Tibial artery (tissue), 4 donors: ENCODE results near the gene ROBO1.

Source experiments
- DNase-seq, 2 donors: peaks; one replicate each; pipeline ENCODE4 v3.0.0-alpha.2; 2019
- H3K27ac ChIP-seq, 2 donors: fragments of 200-600 bp; sonication (generic) in 1 of 2; 1 replicate in 1 of 2; 2 replicates in 1 of 2; pipeline ENCODE4 v1.5.1; 2018 to 2019; ENCODE audit warnings: mild to moderate bottlenecking in 1 of 2
- H3K27me3 ChIP-seq, 2 donors: fragments of 200-600 bp; sonication (generic) in 1 of 2; one replicate each; pipeline versions ENCODE4 v1.5.1 to v1.6.0; 2016 to 2019
- H3K36me3 ChIP-seq, 3 donors: fragments of 200-600 bp; sonication (generic) in 2 of 3; one replicate each; pipeline ENCODE4 v1.5.1; 2016 to 2019; ENCODE audit warnings: mild to moderate bottlenecking in 2 of 3
- H3K4me1 ChIP-seq, 4 donors: fragments of 200-600 bp; sonication (generic) in 2 of 4; 1 replicate in 3 of 4; 2 replicates in 1 of 4; pipeline ENCODE4 v1.5.1; 2016 to 2019
- H3K4me3 ChIP-seq, 2 donors: fragments of 200-600 bp; sonication (generic) in 1 of 2; 1 replicate in 1 of 2; 2 replicates in 1 of 2; pipeline ENCODE4 v1.5.1; 2018 to 2019; ENCODE audit warnings: mild to moderate bottlenecking in 2 of 2
- H3K9me3 ChIP-seq, 3 donors: fragments of 200-600 bp; sonication (generic) in 1 of 3; one replicate each; pipeline ENCODE4 v1.5.1; 2016 to 2019
- intact Hi-C: fragments of 100-400 bp; cut with DNase I; formaldehyde crosslinking; loops from one replicate; pipeline ENCODE4 v1.15.0; 2023; ENCODE audit warnings: low total_unique reads
- TF ChIP-seq, protein P1 (sequence below), 2 experiments: fragments of 200-600 bp in 1 of 2; fragments of 450-650 bp in 1 of 2; IDR thresholded peaks; one replicate each; pipeline ENCODE4 v1.5.1; 2017 to 2019; ENCODE audit warnings: antibody characterized with exemption in 2 of 2, mild to moderate bottlenecking in 1 of 2, moderate library complexity in 1 of 2

The ROBO1 gene

DNA sequence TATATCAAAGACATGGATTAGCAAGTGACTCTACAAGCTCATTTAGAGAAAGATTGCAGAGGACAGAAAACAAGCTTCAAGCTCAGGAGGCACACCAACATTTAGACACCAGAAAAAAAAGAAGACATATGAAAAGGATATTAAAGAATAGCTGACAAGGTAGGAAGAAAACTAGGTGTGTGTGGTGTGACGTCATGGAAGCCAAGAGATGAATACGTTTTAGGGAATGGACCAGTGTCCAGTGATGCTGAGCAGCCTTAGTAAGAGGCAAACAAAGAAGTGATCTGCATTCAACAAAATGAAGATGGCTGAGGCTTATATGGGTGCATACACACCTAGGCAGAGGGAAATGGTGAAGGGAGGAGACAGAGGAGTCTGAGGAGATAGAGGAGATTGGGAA, 377.4 kb downstream of the ROBO1 start:
- DNase-seq = no peak
- H3K9me3 ChIP-seq = no peaks in the 10 kb centered on the region
- H3K27ac ChIP-seq = no peak overlapping the region
- TF ChIP-seq, protein P1, sequence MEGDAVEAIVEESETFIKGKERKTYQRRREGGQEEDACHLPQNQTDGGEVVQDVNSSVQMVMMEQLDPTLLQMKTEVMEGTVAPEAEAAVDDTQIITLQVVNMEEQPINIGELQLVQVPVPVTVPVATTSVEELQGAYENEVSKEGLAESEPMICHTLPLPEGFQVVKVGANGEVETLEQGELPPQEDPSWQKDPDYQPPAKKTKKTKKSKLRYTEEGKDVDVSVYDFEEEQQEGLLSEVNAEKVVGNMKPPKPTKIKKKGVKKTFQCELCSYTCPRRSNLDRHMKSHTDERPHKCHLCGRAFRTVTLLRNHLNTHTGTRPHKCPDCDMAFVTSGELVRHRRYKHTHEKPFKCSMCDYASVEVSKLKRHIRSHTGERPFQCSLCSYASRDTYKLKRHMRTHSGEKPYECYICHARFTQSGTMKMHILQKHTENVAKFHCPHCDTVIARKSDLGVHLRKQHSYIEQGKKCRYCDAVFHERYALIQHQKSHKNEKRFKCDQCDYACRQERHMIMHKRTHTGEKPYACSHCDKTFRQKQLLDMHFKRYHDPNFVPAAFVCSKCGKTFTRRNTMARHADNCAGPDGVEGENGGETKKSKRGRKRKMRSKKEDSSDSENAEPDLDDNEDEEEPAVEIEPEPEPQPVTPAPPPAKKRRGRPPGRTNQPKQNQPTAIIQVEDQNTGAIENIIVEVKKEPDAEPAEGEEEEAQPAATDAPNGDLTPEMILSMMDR (IDR thresholded peaks at IDR 0.05) = no peak
- intact Hi-C loops = no loop called here
- H3K27me3 ChIP-seq = no peaks in the 10 kb centered on the region
- H3K4me3 ChIP-seq = no peak overlapping the region
- no peaks in the 10 kb centered on the region for H3K4me1 ChIP-seq
- no peaks in the 10 kb centered on the region for H3K36me3 ChIP-seq

- Histone ChIP-seq H3K9me3 (no peaks in the 10 kb centered on the region), H3K36me3 (no peaks in the 10 kb centered on the region), H3K27me3 (no peaks in the 10 kb centered on the region), H3K4me1 (no peaks in the 10 kb centered on the region), H3K27ac (no peak overlapping the region), H3K4me3 (no peak overlapping the region)
- intact Hi-C loops = no loop called here
- DNase-seq = no peak
- TF ChIP-seq, protein P1 (IDR thresholded peaks at IDR 0.05) = no peak
Observed at GRCh38 chr3:79385211-79385610, 382.6 kb downstream of the ROBO1 start.

GRCh38 chr3:79383402-79384012, 384.3 kb downstream of the ROBO1 start:
- Histone ChIP-seq H3K27ac (no peak overlapping the region), H3K36me3 (no peaks in the 10 kb centered on the region), H3K9me3 (no peaks in the 10 kb centered on the region), H3K4me3 (no peak overlapping the region), H3K4me1 (no peaks in the 10 kb centered on the region), H3K27me3 (no peaks in the 10 kb centered on the region)
- TF ChIP-seq, protein P1 (IDR thresholded peaks at IDR 0.05) = no peak
- no peak for DNase-seq
- intact Hi-C loops = no loop called here

- Histone ChIP-seq H3K4me3 (no peak overlapping the region), H3K4me1 (no peaks in the 10 kb centered on the region), H3K9me3 (no peaks in the 10 kb centered on the region), H3K27ac (no peak overlapping the region), H3K27me3 (no peaks in the 10 kb centered on the region), H3K36me3 (no peaks in the 10 kb centered on the region)
- intact Hi-C loops = no loop called here
- no peak for DNase-seq
- TF ChIP-seq, protein P1 (IDR thresholded peaks at IDR 0.05) = no peak
Observed at GRCh38 chr3:79380581-79380980, 387.2 kb downstream of the ROBO1 start.

DNA sequence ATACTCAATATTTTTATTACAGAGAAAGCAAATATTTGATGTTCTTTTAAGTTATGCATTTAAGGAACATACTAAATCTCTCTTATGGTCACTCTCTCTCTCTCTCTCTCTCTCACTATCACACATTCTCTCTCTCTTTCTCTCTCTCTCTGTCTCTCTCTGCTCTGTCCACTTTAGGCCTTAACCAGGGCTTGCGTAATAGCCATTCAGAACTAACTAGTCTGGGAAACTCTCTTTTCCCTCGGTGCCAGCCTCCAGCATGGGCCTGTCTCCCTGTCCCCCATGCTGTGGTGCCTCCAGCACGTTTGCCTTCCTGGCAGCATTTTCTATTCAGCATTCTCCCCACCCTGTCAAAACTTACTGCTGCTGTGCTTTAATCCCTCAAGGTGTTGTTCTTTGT, 389.7 kb downstream of the ROBO1 start:
- Histone ChIP-seq H3K4me3 (no peak overlapping the region), H3K9me3 (no peaks in the 10 kb centered on the region), H3K27ac (no peak overlapping the region), H3K4me1 (no peaks in the 10 kb centered on the region), H3K36me3 (no peaks in the 10 kb centered on the region), H3K27me3 (no peaks in the 10 kb centered on the region)
- TF ChIP-seq, protein P1 (IDR thresholded peaks at IDR 0.05) = no peak
- DNase-seq = no peak
- intact Hi-C loops = no loop called here

- Histone ChIP-seq H3K4me1 (no peaks in the 10 kb centered on the region), H3K27ac (no peak overlapping the region), H3K27me3 (no peaks in the 10 kb centered on the region), H3K4me3 (no peak overlapping the region), H3K9me3 (no peaks in the 10 kb centered on the region), H3K36me3 (no peaks in the 10 kb centered on the region)
- TF ChIP-seq, protein P1 (IDR thresholded peaks at IDR 0.05) = no peak
- DNase-seq = no peak
- intact Hi-C loops = no loop called here
Observed at GRCh38 chr3:79369306-79369705, 398.5 kb downstream of the ROBO1 start.
